ENCODE measurements around the gene ZDHHC8. TPM values are rescaled to one million over a fixed set of nuclear protein-coding genes. Genes with fewer than 3 reads are reported as not detected.

Gene ZDHHC8
- total RNA-seq, 2 donors from 2014 or later = 27.9 to 34.1 TPM

DNA sequence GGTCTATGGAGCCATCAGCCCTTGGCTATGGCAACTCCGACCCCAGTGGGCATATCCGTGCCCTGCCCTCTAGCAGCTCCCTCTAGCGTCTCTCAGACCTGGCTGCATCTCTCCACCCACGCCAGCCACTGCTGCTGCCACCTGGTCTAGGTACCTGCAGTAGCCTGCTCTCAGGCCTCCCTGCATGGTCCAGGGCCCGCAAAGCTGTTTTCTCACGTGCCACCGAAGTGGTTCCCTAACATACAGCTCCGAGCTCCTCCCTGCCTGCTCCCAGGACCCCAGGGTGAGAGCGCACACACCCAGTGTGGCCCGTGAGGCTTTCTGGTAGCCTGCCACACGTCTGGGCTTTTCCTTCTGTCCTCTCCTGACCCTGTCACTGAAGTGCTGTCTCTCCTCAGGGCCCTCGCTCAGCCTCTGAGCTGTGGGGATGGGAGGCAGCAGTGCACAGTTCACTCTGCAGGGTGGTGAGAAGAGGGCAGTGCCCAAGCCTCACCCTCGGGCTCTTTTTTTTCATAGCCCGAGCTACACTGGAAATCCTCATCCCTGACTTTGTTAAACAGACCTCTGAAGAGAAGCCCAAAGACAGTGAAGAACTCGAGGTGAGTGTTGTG, 37.3 kb upstream of the ZDHHC8 start:
- TF ChIP-seq CTCF (IDR thresholded peaks at IDR 0.05) = no peak
- no peaks in the 10 kb centered on the region for H3K4me1 ChIP-seq
- no peaks in the 10 kb centered on the region for H3K9me3 ChIP-seq
- no peak for DNase-seq
- H3K9ac ChIP-seq (ENCODE audit: low read depth in 2 of 2, low read length in 2 of 2) = no peak overlapping the region
- H3K36me3 ChIP-seq = peaks cover 24% of the 10 kb centered on the region
- no peaks in the 10 kb centered on the region for H3K27me3 ChIP-seq
- H3K27ac ChIP-seq = no peak overlapping the region
- intact Hi-C loops (cut with DNase I) = no loop called here
- H3K4me3 ChIP-seq = no peak overlapping the region

DNA sequence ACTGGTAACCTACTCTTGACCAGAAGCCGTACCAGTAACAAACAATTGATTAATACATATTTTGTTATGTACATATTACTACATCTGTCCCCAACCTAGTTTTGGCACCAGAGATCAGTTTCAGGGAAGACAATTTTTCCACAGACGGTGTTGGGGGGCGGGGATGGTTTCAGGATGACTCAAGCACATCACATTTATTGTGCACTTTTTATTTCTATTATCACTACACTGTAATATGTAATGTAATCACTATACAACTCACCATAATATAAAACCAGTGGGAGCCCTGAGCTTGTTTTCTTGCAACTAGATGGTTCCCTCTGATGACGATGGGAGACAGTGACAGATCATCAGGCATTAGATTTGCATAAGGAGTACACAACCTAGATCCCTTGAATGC, 36.1 kb upstream of the ZDHHC8 start:
- Histone ChIP-seq H3K9ac (ENCODE audit: low read depth in 2 of 2, low read length in 2 of 2) (no peak overlapping the region), H3K27ac (no peak overlapping the region), H3K9me3 (no peaks in the 10 kb centered on the region), H3K36me3 (peaks cover 24% of the 10 kb centered on the region), H3K27me3 (no peaks in the 10 kb centered on the region), H3K4me3 (no peak overlapping the region), H3K4me1 (no peaks in the 10 kb centered on the region)
- no peak for DNase-seq
- no peak for TF ChIP-seq CTCF (IDR thresholded peaks at IDR 0.05)
- intact Hi-C loops (cut with DNase I) = no loop called here

- Histone ChIP-seq H3K9me3 (no peaks in the 10 kb centered on the region), H3K27ac (no peak overlapping the region), H3K36me3 (peaks cover 25% of the 10 kb centered on the region), H3K4me3 (no peak overlapping the region), H3K27me3 (no peaks in the 10 kb centered on the region), H3K4me1 (no peaks in the 10 kb centered on the region), H3K9ac (ENCODE audit: low read depth in 2 of 2, low read length in 2 of 2) (no peak overlapping the region)
- DNase-seq = no peak
- intact Hi-C loops (cut with DNase I) = no loop called here
- TF ChIP-seq CTCF (IDR thresholded peaks at IDR 0.05) = no peak
Measured at GRCh38 chr22:20096574-20097420, 34.8 kb upstream of the ZDHHC8 start.

DNA sequence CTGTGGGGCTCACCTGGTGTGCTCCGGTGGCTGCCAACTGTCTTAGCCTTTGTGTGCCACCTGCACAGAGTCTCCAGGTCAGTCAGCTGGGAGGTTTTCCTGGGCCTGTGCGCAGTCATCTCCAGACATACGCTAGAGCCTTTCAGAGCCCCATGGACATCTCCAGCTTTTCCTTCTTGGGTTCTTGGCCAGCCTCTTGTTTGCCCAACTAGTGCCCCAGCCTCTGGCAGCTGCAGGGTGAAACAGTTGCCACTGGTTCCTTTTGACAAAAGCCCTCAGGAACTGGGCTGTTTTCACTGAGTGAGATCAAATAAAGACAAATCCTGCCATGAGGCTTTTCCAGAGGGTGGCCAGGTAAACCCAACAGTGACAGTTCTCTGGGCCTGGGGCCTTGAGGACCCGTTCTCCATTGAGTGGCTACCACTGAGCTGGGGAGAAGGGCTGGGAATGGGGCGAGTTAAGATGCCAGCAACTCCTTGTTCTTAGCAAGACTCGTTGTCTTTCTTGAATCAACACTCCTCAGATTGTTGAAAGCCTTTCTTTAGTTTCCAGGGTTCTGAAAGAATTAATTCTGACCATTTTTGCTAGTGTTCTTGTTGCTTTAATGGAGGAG, 32.4 kb upstream of the ZDHHC8 start:
- Histone ChIP-seq H3K4me1 (no peaks in the 10 kb centered on the region), H3K9ac (ENCODE audit: low read depth in 2 of 2, low read length in 2 of 2) (no peak overlapping the region), H3K36me3 (peaks cover 22% of the 10 kb centered on the region), H3K27ac (no peak overlapping the region), H3K27me3 (no peaks in the 10 kb centered on the region), H3K4me3 (no peak overlapping the region), H3K9me3 (no peaks in the 10 kb centered on the region)
- no peak for DNase-seq
- TF ChIP-seq CTCF (IDR thresholded peaks at IDR 0.05) = no peak
- intact Hi-C loops (cut with DNase I) = no loop called here

GRCh38 chr22:20101638-20102037, 30.0 kb upstream of the ZDHHC8 start:
- peaks cover 24% of the 10 kb centered on the region for H3K36me3 ChIP-seq
- DNase-seq = no peak
- H3K27ac ChIP-seq = no peak overlapping the region
- intact Hi-C loops (cut with DNase I) = no loop called here
- no peak overlapping the region for H3K9ac ChIP-seq (ENCODE audit: low read depth in 2 of 2, low read length in 2 of 2)
- no peak for TF ChIP-seq CTCF (IDR thresholded peaks at IDR 0.05)
- H3K4me1 ChIP-seq = no peaks in the 10 kb centered on the region
- H3K9me3 ChIP-seq = no peaks in the 10 kb centered on the region
- H3K27me3 ChIP-seq = no peaks in the 10 kb centered on the region
- no peak overlapping the region for H3K4me3 ChIP-seq
